K562 (cell line): ENCODE measurements around the gene DHRS11. TPM values are rescaled to one million over a fixed set of nuclear protein-coding genes. Genes with fewer than 3 reads are reported as not detected.

Experiments
- ARNT ChIP-seq, 2 experiments: fragments of 450-650 bp; IDR thresholded peaks; 2 replicates each; pipeline ENCODE4 v1.6.1; 2016; ENCODE audit warnings: mild to moderate bottlenecking in 1 of 2
- BACH1 ChIP-seq: fragments of 200-800 bp; sonication (Bioruptor generic); IDR thresholded peaks from 2 replicates; pipeline ENCODE4 v1.6.1; 2016; ENCODE audit warnings: missing genetic modification characterization, missing compliant biosample characterization
- BHLHE40 ChIP-seq: IDR thresholded peaks from 2 replicates; pipeline ENCODE4 v1.6.1; 2011; ENCODE audit warnings: low read length, improper control_type of control experiment
- BRD4 ChIP-seq: fragments of 200-600 bp; sonication (generic); IDR thresholded peaks from 2 replicates; pipeline ENCODE4 v1.6.1; 2017; ENCODE audit warnings: inconsistent platforms
- CEBPG ChIP-seq, 3 experiments: fragments of 200-800 bp in 1 of 3; sonication (Bioruptor generic) in 1 of 3; sonication (generic) in 1 of 3; formaldehyde crosslinking in 1 of 3; IDR thresholded peaks in 2 of 3; conservative IDR thresholded peaks in 1 of 3; 2 replicates each; pipeline versions ENCODE4 v1.6.1 to v1.8.0; 2016 to 2022; ENCODE audit warnings: missing compliant biosample characterization in 2 of 3, missing genetic modification characterization in 2 of 3, mild to moderate bottlenecking in 1 of 3, missing genetic modification reagents in 1 of 3
- CHCHD3 ChIP-seq: fragments of 250-450 bp; sonication (Bioruptor Pico); IDR thresholded peaks from 2 replicates; pipeline ENCODE4 v2.1.2; 2022; ENCODE audit warnings: mild to moderate bottlenecking
- EP300 ChIP-seq: IDR thresholded peaks from 2 replicates; pipeline ENCODE4 v1.6.1; 2012; ENCODE audit warnings: low read length, improper control_type of control experiment
- FOXK2 ChIP-seq, 2 experiments: fragments of 450-650 bp; IDR thresholded peaks in 1 of 2; conservative IDR thresholded peaks in 1 of 2; 2 replicates each; pipeline ENCODE4 v1.6.1; 2016; ENCODE audit warnings: low read depth in 2 of 2, mild to moderate bottlenecking in 1 of 2
- JUND ChIP-seq, 2 experiments: IDR thresholded peaks; 2 replicates in 1 of 2; 3 replicates in 1 of 2; pipeline ENCODE4 v1.6.1; 2011; ENCODE audit warnings: borderline replicate concordance in 2 of 2, low read depth in 2 of 2, low read length in 2 of 2, improper control_type of control experiment in 1 of 2, missing biosample characterization in 1 of 2, missing genetic modification characterization in 1 of 2, missing genetic modification reagents in 1 of 2
- KAT7 ChIP-seq: sonication (generic); formaldehyde crosslinking; IDR thresholded peaks from 2 replicates; pipeline ENCODE4 v1.8.0; 2022; ENCODE audit warnings: missing genetic modification reagents, mild to moderate bottlenecking, borderline replicate concordance
- KLF16 ChIP-seq: IDR thresholded peaks from 2 replicates; pipeline ENCODE4 v1.6.1; 2016; ENCODE audit warnings: antibody characterized with exemption
- POU5F1 ChIP-seq: fragments of 150-350 bp; IDR thresholded peaks from 2 replicates; pipeline ENCODE4 v1.6.1; 2014; ENCODE audit warnings: borderline replicate concordance, low read length, low read depth, mild to moderate bottlenecking; ENCODE audit not compliant: partially characterized antibody
- RFX7 ChIP-seq: fragments of 250-450 bp; sonication (Bioruptor Pico); IDR thresholded peaks from 2 replicates; pipeline ENCODE4 v1.5.1; 2021; ENCODE audit warnings: mild to moderate bottlenecking
- RUNX1 ChIP-seq: sonication (generic); IDR thresholded peaks from 2 replicates; pipeline ENCODE4 v1.6.1; 2016; ENCODE audit warnings: antibody characterized with exemption, low read depth
- SMARCA4 ChIP-seq: fragments of 450-650 bp; IDR thresholded peaks from 2 replicates; pipeline ENCODE4 v1.6.1; 2016
- TAF9B ChIP-seq: fragments of 450-650 bp; IDR thresholded peaks from 2 replicates; pipeline ENCODE4 v1.6.1; 2018; ENCODE audit warnings: mild to moderate bottlenecking; ENCODE audit not compliant: partially characterized antibody
- TEAD1 ChIP-seq, 2 experiments: fragments of 450-650 bp in 1 of 2; sonication (generic) in 1 of 2; formaldehyde crosslinking; IDR thresholded peaks; 2 replicates each; pipeline versions ENCODE4 v1.4.0 to v1.8.0; 2020 to 2022; ENCODE audit warnings: mild to moderate bottlenecking in 2 of 2, missing genetic modification reagents in 1 of 2
- ZNF134 ChIP-seq: fragments of 250-450 bp; sonication (Bioruptor Pico); conservative IDR thresholded peaks from 2 replicates; pipeline ENCODE4 v1.4.0; 2020
- polyA plus RNA-seq, 8 experiments: library from polyadenylated mRNA; depleted of rRNA in 4 of 8; stranded (reverse) in 5 of 8; unstranded in 3 of 8; fragments of >200 nt; fragmentation: Nextera tagmentation in 2 of 8; fragmentation: Illumina TruSeq in 1 of 8; extraction: Ambion mirVana in 2 of 8; extraction: Trizol in 1 of 8; gene quantifications; 2 replicates each; pipeline versions ENCODE4 v1.2.1 to v1.2.3, GENCODE V29; 2011 to 2014; ENCODE audit warnings: inconsistent platforms in 1 of 8, missing spikeins in 1 of 8
- total RNA-seq, 7 experiments: library from RNA; depleted of rRNA in 6 of 7; stranded (reverse); fragments of >200 nt in 6 of 7; fragmentation: Illumina TruSeq in 2 of 7; extraction: Trizol in 2 of 7; gene quantifications; 2 replicates each; pipeline versions ENCODE4 v1.2.1 to v1.2.3, GENCODE V29; 2011 to 2021; ENCODE audit warnings: low replicate concordance in 1 of 7
- TF ChIP-seq, protein P1 (sequence below): sonication (generic); formaldehyde crosslinking; IDR thresholded peaks from 2 replicates; pipeline ENCODE4 v1.8.0; 2022; ENCODE audit warnings: missing genetic modification reagents, mild to moderate bottlenecking, moderate library complexity, borderline replicate concordance
- TF ChIP-seq, protein P2 (sequence below): fragments of 250-450 bp; sonication (Bioruptor Pico); IDR thresholded peaks from 2 replicates; pipeline ENCODE4 v1.8.0; 2021; ENCODE audit warnings: moderate library complexity, mild to moderate bottlenecking, inconsistent platforms
- TF ChIP-seq, protein P3 (sequence below): fragments of 450-650 bp; IDR thresholded peaks from 2 replicates; pipeline ENCODE4 v1.6.1; 2016
- TF ChIP-seq, protein P4 (sequence below): fragments of 250-450 bp; sonication (Bioruptor Pico); IDR thresholded peaks from 2 replicates; pipeline ENCODE4 v1.5.0; 2021; ENCODE audit warnings: mild to moderate bottlenecking, moderate library complexity

Gene DHRS11
- total and polyA plus RNA-seq, 9 of the 15 experiments (the other 6 are each of a cell fraction or from before 2014, with no cell fraction given), result 15.2 to 123 (median 59.8) TPM

DNA sequence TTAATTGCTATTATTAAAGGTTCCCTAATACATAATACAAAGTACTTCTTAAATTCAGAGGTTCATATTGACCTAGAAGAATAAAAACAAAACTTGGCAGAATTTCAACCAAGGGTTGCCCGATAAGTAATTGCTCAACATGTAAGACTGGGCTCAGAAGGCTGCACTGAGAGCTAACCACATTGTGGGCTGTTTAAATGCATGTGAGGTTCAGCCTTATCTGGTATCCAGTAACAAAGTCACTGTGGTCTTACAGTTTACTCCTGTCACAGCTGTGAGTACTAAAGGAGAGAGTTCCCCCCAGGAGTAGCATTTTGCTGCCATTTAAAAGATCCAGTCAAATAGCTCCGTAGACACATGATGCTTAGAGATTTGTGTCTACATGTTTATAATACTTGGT lies 1.6 kb upstream of the DHRS11 start (continued):
- TF ChIP-seq EP300, result peak; percentile 66
- no peak for TF ChIP-seq RFX7 (CRISPR knock-in tag)
- peak; percentile 35; the same call in 1 of the 2 replicates for TF ChIP-seq JUND (IDR thresholded peaks at IDR 0.05; ENCODE audit: borderline replicate concordance, low read depth, low read length)
- no peak; the same call in 2 of the 3 replicates for TF ChIP-seq JUND (tag; IDR thresholded peaks at IDR 0.05; ENCODE audit: borderline replicate concordance, low read depth, low read length)
- no peak for TF ChIP-seq KAT7 (CRISPR knock-in tag)
- TF ChIP-seq TEAD1 (CRISPR knock-in tag; IDR thresholded peaks at IDR 0.05), result no peak; a peak in 1 of 4 replicates
- TF ChIP-seq CHCHD3, result no peak
- no peak for TF ChIP-seq POU5F1
- TF ChIP-seq ARNT (IDR thresholded peaks at IDR 0.05), result no peak
- no peak for TF ChIP-seq BRD4
- TF ChIP-seq, protein P1, sequence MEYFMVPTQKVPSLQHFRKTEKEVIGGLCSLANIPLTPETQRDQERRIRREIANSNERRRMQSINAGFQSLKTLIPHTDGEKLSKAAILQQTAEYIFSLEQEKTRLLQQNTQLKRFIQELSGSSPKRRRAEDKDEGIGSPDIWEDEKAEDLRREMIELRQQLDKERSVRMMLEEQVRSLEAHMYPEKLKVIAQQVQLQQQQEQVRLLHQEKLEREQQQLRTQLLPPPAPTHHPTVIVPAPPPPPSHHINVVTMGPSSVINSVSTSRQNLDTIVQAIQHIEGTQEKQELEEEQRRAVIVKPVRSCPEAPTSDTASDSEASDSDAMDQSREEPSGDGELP (CRISPR knock-in tag), result peak; percentile 48; the same call in 1 of the 2 replicates
- TF ChIP-seq CEBPG (CRISPR knock-in tag; IDR thresholded peaks at IDR 0.05), result peak; percentile 66; the same call in 1 of the 2 replicates
- peak; percentile 83 to 90 for TF ChIP-seq CEBPG (tag; conservative IDR thresholded peaks at IDR 0.05 in 1 of 2, IDR thresholded peaks at IDR 0.05 in 1 of 2)
- TF ChIP-seq, protein P2, sequence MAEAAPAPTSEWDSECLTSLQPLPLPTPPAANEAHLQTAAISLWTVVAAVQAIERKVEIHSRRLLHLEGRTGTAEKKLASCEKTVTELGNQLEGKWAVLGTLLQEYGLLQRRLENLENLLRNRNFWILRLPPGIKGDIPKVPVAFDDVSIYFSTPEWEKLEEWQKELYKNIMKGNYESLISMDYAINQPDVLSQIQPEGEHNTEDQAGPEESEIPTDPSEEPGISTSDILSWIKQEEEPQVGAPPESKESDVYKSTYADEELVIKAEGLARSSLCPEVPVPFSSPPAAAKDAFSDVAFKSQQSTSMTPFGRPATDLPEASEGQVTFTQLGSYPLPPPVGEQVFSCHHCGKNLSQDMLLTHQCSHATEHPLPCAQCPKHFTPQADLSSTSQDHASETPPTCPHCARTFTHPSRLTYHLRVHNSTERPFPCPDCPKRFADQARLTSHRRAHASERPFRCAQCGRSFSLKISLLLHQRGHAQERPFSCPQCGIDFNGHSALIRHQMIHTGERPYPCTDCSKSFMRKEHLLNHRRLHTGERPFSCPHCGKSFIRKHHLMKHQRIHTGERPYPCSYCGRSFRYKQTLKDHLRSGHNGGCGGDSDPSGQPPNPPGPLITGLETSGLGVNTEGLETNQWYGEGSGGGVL (CRISPR knock-in tag), result no peak
- TF ChIP-seq, protein P3, sequence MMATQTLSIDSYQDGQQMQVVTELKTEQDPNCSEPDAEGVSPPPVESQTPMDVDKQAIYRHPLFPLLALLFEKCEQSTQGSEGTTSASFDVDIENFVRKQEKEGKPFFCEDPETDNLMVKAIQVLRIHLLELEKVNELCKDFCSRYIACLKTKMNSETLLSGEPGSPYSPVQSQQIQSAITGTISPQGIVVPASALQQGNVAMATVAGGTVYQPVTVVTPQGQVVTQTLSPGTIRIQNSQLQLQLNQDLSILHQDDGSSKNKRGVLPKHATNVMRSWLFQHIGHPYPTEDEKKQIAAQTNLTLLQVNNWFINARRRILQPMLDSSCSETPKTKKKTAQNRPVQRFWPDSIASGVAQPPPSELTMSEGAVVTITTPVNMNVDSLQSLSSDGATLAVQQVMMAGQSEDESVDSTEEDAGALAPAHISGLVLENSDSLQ, result 0 out of 2 replicates have a peak, but pooled peaks have one; percentile 36
- TF ChIP-seq ZNF134, result no peak
- TF ChIP-seq, protein P4, sequence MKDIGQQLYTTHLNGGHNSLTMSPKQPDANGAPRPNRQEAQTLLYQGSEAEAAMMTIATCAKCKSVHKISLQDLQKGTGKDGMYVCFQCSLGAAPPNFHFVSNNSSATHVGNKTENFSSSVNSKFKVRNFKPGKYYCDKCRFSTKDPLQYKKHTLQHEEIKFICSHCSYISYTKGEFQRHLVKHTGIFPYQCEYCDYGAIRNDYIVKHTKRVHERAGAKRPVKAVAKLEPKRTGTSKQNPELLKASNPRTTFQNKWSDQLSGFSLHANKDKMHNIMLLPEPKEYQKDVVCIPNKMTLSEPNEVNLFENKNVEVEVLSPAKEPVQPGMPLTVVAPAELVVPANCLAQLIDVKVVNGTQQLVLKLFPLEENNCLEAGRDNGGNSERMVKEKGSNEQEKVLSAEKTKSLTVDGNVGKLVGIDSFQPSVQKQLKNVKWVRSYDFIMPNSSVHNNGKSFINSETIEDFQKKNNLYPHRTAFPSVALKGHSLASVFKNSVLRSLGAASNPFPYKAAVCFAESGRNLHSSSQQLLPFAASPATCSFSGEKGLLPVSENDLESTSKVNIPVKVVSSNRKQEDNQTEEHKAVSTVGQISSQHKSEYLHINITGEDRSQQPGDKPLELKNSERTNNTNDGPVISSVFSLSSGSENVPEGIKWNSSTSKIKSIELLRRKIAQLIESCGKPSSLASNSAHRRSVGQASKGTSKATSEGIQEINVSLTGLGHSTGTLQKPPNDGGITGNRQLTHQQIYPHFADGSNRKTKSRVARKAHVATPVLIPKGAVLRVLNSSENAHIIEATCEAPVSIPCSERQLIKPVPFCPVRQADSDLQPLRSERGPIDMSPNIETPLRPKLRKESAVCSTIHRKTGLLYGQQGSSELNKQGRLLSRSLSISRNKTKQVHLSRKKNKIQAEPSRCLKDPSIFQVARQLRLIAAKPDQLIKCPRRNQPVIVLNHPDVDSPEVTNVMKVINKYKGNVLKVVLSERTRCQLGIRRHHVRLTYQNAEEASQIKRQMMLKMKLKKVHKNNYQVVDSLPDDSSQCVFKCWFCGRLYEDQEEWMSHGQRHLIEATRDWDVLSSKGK, result no peak
- TF ChIP-seq KLF16, result no peak
- TF ChIP-seq RUNX1, result no peak
- peak; percentile 57 for TF ChIP-seq SMARCA4
- no peak for TF ChIP-seq BACH1 (tag)
- 0 out of 4 replicates have a peak, but pooled peaks of 1 of the 2 experiments have one; percentile 21 for TF ChIP-seq FOXK2 (conservative IDR thresholded peaks at IDR 0.05 in 1 of 2, IDR thresholded peaks at IDR 0.05 in 1 of 2; ENCODE audit: low read depth in 2 of 2)
- peak; percentile 69 for TF ChIP-seq BHLHE40
- TF ChIP-seq TAF9B, result peak; percentile 45
